GM19035 (cell line): ENCODE data around the gene LARGE1.
"Not testable (repeated sequence)": the region's sequence is repeated elsewhere in the genome, so short reads cannot be mapped to it uniquely, and the experiment has no call there.

Experiments used
- ATAC-seq: cut with Tn5 transposase; IDR thresholded peaks from one replicate; pipeline ENCODE4 v1.9.1; 2021; ENCODE audit not compliant: unreplicated experiment

Gene LARGE1

GRCh38 chr22:33389936-33390335 is 530.3 kb downstream of the LARGE1 start:
- no peak for ATAC-seq

- ATAC-seq, result no peak
These were observed 534.0 kb downstream of the LARGE1 start for GRCh38 chr22:33386270-33386669.

- ATAC-seq, result no peak
These were observed 534.7 kb downstream of the LARGE1 start for GRCh38 chr22:33385611-33386010.

GRCh38 chr22:33382436-33382835 is 537.8 kb downstream of the LARGE1 start:
- no peak for ATAC-seq

- ATAC-seq, result no peak
These were observed 538.5 kb downstream of the LARGE1 start for GRCh38 chr22:33381531-33382406.

- no peak for ATAC-seq
These were observed 539.3 kb downstream of the LARGE1 start for GRCh38 chr22:33380789-33381530.

GRCh38 chr22:33379836-33380235 is 540.4 kb downstream of the LARGE1 start:
- no peak for ATAC-seq

GRCh38 chr22:33372875-33373274 is 547.4 kb downstream of the LARGE1 start:
- ATAC-seq, result no peak

GRCh38 chr22:33363256-33363655 is 557.0 kb downstream of the LARGE1 start:
- ATAC-seq, result not testable (repeated sequence)

GRCh38 chr22:33362702-33363101 is 557.6 kb downstream of the LARGE1 start:
- no peak for ATAC-seq

GRCh38 chr22:33361581-33361980 is 558.7 kb downstream of the LARGE1 start:
- no peak for ATAC-seq

- no peak for ATAC-seq
These were observed 562.3 kb downstream of the LARGE1 start for GRCh38 chr22:33357981-33358399.

GRCh38 chr22:33354928-33355327 is 565.3 kb downstream of the LARGE1 start:
- no peak for ATAC-seq

GRCh38 chr22:33353502-33353901 is 566.8 kb downstream of the LARGE1 start:
- no peak for ATAC-seq

- ATAC-seq, result no peak
These were observed 567.5 kb downstream of the LARGE1 start for GRCh38 chr22:33352768-33353167.

- ATAC-seq, result no peak
These were observed 569.3 kb downstream of the LARGE1 start for GRCh38 chr22:33350961-33351360.

GRCh38 chr22:33350491-33350890 is 569.8 kb downstream of the LARGE1 start:
- ATAC-seq, result no peak

GRCh38 chr22:33347002-33347401 is 573.3 kb downstream of the LARGE1 start:
- ATAC-seq, result no peak

GRCh38 chr22:33341611-33342010 is 578.7 kb downstream of the LARGE1 start:
- no peak for ATAC-seq

- no peak for ATAC-seq
These were observed 582.8 kb downstream of the LARGE1 start for GRCh38 chr22:33337524-33337923.

GRCh38 chr22:33335611-33336279 is 584.5 kb downstream of the LARGE1 start:
- ATAC-seq, result no peak

GRCh38 chr22:33332538-33332937 is 587.7 kb downstream of the LARGE1 start:
- no peak for ATAC-seq
